PC-3 (cell line): ENCODE results near the gene ASB2.

Experiments
- CTCF ChIP-seq: fragments of 300-600 bp; sonication (generic); conservative IDR thresholded peaks from 2 replicates; pipeline ENCODE4 v1.5.1; 2017; ENCODE audit warnings: antibody characterized with exemption, low read depth, mild to moderate bottlenecking, low read length
- EZH2 ChIP-seq: fragments of 300-600 bp; sonication (generic); IDR thresholded peaks from one replicate; pipeline ENCODE4 v1.6.1; 2017; ENCODE audit warnings: antibody characterized with exemption, mild to moderate bottlenecking, low read length; ENCODE audit not compliant: unreplicated experiment

GRCh38 chr14:94003397-94003796 is 27.0 kb upstream of the ASB2 start:
- TF ChIP-seq CTCF (no peak), EZH2 (no peak)
